ENCODE measurements around the gene ATG10. TPM values are rescaled to one million over a fixed set of nuclear protein-coding genes. Genes with fewer than 3 reads are reported as not detected.

Gene ATG10
- total RNA-seq, 1 donor from 2014 or later = 8.9 TPM

- Mint-ChIP-seq H3K9me3 (no peaks in the 10 kb centered on the region), H3K27ac (no peak overlapping the region), H3K36me3 (ENCODE audit: low read depth) (peaks cover 67% of the 10 kb centered on the region), H3K4me3 (ENCODE audit: low read depth) (no peak overlapping the region), H3K4me1 (ENCODE audit: low read depth) (peaks cover 20% of the 10 kb centered on the region), H3K27me3 (ENCODE audit: low read depth) (no peaks in the 10 kb centered on the region)
- DNase-seq (ENCODE audit: low spot score) = no peak
- intact Hi-C loops (cut with micrococcal nuclease) = loop anchor here (5.0 kb wide), 1 partner anchor 302 kb away; the partner anchor contains the start of gene ATG10
These were observed 302.8 kb downstream of the ATG10 start for GRCh38 chr5:82274343-82275211.

DNA sequence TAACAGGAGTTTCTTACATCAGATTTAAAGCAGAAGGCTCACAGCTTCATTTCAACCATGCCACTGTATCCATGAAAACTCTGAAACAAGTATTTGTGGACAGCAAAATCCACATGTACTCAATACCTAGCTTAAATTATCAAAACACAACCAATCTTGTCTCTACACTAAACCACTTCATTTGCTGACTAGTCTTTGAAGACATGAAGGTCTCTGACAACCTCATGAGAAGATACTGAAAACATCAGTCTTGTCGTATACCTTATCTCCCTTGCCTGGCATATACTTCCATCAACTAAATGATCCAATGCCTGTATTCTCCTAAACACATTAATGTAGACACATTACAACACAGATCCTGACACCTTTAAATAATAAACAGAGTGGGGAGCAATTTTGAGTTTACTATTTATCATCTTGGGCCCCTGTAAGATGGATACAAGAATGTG lies 303.4 kb downstream of the ATG10 start:
- Mint-ChIP-seq H3K27ac (peak overlapping the region; percentile 29), H3K27me3 (ENCODE audit: low read depth) (no peaks in the 10 kb centered on the region), H3K4me3 (ENCODE audit: low read depth) (peak overlapping the region; percentile 49), H3K4me1 (ENCODE audit: low read depth) (peaks cover 26% of the 10 kb centered on the region), H3K36me3 (ENCODE audit: low read depth) (peaks cover 60% of the 10 kb centered on the region), H3K9me3 (no peaks in the 10 kb centered on the region)
- intact Hi-C loops (cut with micrococcal nuclease) = loop anchor here (5.0 kb wide), 1 partner anchor 303 kb away; the partner anchor contains the start of gene ATG10
- DNase-seq (ENCODE audit: low spot score) = no peak

DNA sequence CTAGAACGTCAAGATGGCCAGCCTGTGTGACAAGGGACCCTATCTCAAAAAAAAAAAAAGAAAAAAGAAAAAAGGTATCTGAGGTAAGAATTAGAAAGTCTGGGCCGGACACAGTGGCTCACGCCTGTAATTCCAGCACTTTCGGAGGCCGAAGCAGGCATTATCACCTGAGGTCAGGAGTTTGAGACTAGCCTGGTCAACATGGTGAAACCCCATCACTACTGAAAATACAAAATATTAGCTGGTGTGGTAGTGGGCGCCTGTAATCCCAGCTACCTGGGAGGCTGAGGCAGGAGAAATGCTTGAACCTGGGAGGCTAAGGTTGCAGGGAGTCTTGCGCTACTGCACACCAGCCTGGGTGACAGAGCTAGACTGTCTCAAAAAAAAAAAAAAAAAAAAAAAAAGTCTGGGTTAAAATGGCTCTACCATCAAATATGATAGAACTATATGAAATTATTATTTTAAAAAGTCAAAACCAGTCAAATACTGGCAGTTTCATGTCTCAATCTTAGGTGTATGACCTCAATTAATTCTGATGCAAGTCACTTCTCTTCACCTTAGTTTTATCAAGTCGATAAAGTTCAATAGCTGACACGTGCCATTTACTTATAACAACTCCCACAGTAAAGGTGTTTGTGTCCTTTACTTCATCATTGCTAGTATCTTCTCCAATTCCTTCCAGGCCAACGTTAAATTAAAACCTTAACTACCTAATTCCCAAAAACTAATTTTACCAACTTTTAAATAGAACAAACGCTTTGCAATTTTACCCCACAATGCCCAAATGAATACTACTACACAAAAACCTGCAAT lies 305.2 kb downstream of the ATG10 start:
- no peaks in the 10 kb centered on the region for H3K9me3 Mint-ChIP-seq
- DNase-seq (ENCODE audit: low spot score) = no peak
- peaks cover 38% of the 10 kb centered on the region for H3K4me1 Mint-ChIP-seq (ENCODE audit: low read depth)
- peak overlapping the region; percentile 92 for H3K4me3 Mint-ChIP-seq (ENCODE audit: low read depth)
- peak overlapping the region; percentile 97 for H3K27ac Mint-ChIP-seq
- H3K27me3 Mint-ChIP-seq (ENCODE audit: low read depth) = no peaks in the 10 kb centered on the region
- intact Hi-C loops (cut with micrococcal nuclease) = loop anchor here (5.0 kb wide), 1 partner anchor 305 kb away; the partner anchor contains the start of gene ATG10
- H3K36me3 Mint-ChIP-seq (ENCODE audit: low read depth) = peaks cover 57% of the 10 kb centered on the region

DNA sequence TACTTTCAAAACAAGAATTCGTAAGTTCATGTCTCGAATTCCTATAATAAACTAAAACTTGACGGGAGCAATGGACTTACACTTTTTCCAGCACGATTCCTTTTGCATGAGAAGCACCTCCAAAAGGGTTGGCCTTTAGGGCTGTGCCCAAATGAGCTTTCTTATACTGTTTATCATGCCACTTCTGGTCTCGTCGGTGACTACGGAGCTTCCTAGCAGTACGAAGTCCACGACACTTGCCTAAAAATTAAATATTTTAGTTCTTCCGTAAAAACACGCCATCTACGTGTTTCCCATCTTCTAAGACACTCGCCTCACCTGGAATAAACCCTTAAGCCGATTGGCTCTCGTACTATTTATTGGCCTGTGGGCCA lies 305.8 kb downstream of the ATG10 start:
- intact Hi-C loops (cut with micrococcal nuclease) = loop anchor here (5.0 kb wide), 1 partner anchor 305 kb away; the partner anchor contains the start of gene ATG10
- H3K36me3 Mint-ChIP-seq (ENCODE audit: low read depth) = peaks cover 53% of the 10 kb centered on the region
- H3K4me3 Mint-ChIP-seq (ENCODE audit: low read depth) = peak overlapping the region; percentile 92
- no peaks in the 10 kb centered on the region for H3K27me3 Mint-ChIP-seq (ENCODE audit: low read depth)
- no peaks in the 10 kb centered on the region for H3K9me3 Mint-ChIP-seq
- no peak for DNase-seq (ENCODE audit: low spot score)
- peak overlapping the region; percentile 97 for H3K27ac Mint-ChIP-seq
- peaks cover 36% of the 10 kb centered on the region for H3K4me1 Mint-ChIP-seq (ENCODE audit: low read depth)

DNA sequence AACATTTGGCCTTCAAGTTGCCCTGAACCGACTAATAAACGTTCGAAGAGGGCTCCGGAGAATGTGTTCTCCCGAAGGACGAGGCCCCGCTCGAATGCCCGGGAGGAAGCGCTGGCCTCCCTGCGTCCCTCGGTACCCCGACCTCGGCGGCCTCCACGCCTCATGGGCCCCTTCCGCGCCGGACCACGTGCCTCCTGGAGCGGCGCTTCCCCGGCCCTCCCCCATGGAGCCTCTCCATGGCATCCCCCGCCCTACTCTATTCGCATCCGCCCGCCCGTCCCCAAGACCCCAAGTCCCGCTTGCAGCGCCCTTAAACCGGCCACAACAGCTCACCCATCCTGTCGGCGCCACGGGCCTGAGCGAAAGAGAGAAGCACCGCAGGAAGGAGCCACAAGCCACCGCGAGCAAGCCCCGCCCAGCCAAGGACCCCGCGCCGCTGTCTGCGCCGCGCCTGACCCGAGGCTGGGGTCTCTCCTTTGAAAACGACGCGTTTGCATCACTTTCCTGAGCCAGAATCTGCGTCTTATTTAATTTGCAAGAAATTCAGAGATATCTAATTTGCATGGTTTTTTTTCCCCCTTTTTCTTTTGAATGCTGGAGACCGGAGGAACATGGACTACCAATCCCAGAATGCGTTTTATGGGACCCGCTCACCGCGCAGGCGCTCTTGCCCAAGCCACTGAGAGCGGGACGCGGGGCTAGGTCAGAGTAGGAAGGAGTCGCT lies 306.3 kb downstream of the ATG10 start, which contains the start of gene RPS23:
Gene RPS23, minus strand, starts transcription at position 368 of the 724 bp plus-strand sequence. Its CDS starts 31 bp downstream, at position 337.
- Mint-ChIP-seq H3K4me1 (ENCODE audit: low read depth) (peaks cover 35% of the 10 kb centered on the region), H3K27ac (peak within 1 kb of the TSS; percentile 97), H3K27me3 (ENCODE audit: low read depth) (no peaks in the 10 kb centered on the region), H3K9me3 (no peaks in the 10 kb centered on the region), H3K4me3 (ENCODE audit: low read depth) (peak within 1 kb of the TSS; percentile 92), H3K36me3 (ENCODE audit: low read depth) (peaks cover 49% of the 10 kb centered on the region)
- intact Hi-C loops (cut with micrococcal nuclease) = loop anchor here (2.0 to 5.0 kb wide), 3 partner anchors 79 to 425 kb away; partner anchors contain the start of gene ATG10
- DNase-seq (ENCODE audit: low spot score) = peak; percentile 82

DNA sequence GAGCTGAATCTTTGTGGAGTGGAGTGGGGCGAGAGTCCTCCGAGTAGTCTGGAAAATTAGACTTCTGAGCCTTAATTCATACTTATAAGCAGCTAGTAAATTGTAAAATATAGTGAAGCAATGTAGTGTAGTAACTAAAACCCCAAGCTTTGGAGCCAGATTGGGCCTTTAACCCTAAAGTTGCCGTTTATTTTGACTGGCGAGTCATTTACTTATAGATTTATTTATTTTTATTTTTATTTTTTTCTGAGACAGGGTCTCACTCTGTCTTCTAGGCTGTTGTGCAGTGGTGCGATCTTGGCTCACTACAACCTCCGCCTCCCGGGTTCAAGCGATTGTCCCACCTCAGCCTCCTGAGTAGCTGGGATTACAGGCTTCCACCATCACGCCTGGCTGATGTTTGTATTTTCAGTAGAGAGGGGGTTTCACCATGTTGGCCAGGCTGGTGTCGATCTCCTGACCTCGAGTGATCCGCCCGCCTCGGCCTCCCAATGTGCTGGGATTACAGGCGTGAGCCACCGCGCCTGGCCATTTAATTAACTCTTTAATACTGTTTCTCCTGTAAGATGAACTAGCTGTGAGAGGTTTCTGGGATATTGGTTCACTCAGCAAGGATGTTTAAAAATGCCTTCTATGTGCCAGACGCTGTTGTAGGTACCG lies 307.0 kb downstream of the ATG10 start:
- DNase-seq (ENCODE audit: low spot score) = no peak
- peak overlapping the region; percentile 92 for H3K4me3 Mint-ChIP-seq (ENCODE audit: low read depth)
- H3K4me1 Mint-ChIP-seq (ENCODE audit: low read depth) = peaks cover 35% of the 10 kb centered on the region
- no peaks in the 10 kb centered on the region for H3K9me3 Mint-ChIP-seq
- intact Hi-C loops (cut with micrococcal nuclease) = loop anchor here (2.0 to 5.0 kb wide), 3 partner anchors 78 to 426 kb away; partner anchors contain the start of gene ATG10
- H3K27me3 Mint-ChIP-seq (ENCODE audit: low read depth) = no peaks in the 10 kb centered on the region
- H3K36me3 Mint-ChIP-seq (ENCODE audit: low read depth) = peaks cover 46% of the 10 kb centered on the region
- peak overlapping the region; percentile 97 for H3K27ac Mint-ChIP-seq

DNA sequence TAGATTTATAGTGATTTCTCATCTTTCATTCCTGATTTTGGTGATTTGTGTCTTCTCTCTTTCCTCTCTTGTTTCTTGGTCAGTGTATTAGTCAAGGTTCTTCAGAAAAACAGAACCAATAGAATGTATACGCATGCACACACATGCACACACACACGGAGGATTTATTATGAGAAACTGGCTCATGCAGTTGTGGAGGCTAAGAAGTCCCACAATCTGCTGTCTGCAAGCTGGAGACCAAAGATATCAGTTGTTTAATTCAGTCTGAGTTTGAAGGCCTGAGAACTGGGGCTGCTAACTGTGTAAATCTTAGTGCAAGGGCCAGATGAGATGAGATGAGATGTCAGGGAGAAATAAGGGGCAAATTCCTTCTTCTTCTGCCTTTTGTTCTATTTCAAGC lies 312.1 kb downstream of the ATG10 start:
- Mint-ChIP-seq H3K4me1 (ENCODE audit: low read depth) (peaks cover 20% of the 10 kb centered on the region), H3K9me3 (no peaks in the 10 kb centered on the region), H3K36me3 (ENCODE audit: low read depth) (no peaks in the 10 kb centered on the region), H3K4me3 (ENCODE audit: low read depth) (no peak overlapping the region), H3K27me3 (ENCODE audit: low read depth) (no peaks in the 10 kb centered on the region), H3K27ac (no peak overlapping the region)
- DNase-seq (ENCODE audit: low spot score) = no peak
- intact Hi-C loops (cut with micrococcal nuclease) = no loop called here

DNA sequence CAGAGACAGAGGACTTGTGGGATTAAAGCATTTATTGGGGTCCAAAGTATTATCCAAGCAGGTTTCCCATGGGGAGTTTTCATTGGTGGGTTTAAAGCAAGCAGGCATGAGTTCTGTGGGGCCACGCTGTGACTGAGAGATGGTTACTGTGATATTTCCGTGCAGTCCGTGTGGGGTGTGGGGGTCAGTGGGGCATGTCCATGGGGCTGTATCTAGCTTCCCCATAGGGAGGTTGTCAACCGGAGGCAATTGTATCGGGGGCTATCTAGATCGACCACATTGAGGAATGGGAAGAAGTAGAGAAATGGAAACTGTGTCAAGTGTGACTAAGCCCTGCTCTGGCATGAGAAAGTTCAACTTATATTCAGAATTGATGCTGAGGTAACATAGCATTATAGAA lies 313.4 kb downstream of the ATG10 start:
- Mint-ChIP-seq H3K27ac (no peak overlapping the region), H3K36me3 (ENCODE audit: low read depth) (no peaks in the 10 kb centered on the region), H3K4me1 (ENCODE audit: low read depth) (peaks cover 12% of the 10 kb centered on the region), H3K9me3 (no peaks in the 10 kb centered on the region), H3K4me3 (ENCODE audit: low read depth) (no peak overlapping the region), H3K27me3 (ENCODE audit: low read depth) (no peaks in the 10 kb centered on the region)
- no peak for DNase-seq (ENCODE audit: low spot score)
- intact Hi-C loops (cut with micrococcal nuclease) = no loop called here

- no peaks in the 10 kb centered on the region for H3K9me3 Mint-ChIP-seq
- H3K4me1 Mint-ChIP-seq (ENCODE audit: low read depth) = no peaks in the 10 kb centered on the region
- H3K4me3 Mint-ChIP-seq (ENCODE audit: low read depth) = no peak overlapping the region
- no peak overlapping the region for H3K27ac Mint-ChIP-seq
- intact Hi-C loops (cut with micrococcal nuclease) = no loop called here
- no peaks in the 10 kb centered on the region for H3K27me3 Mint-ChIP-seq (ENCODE audit: low read depth)
- no peaks in the 10 kb centered on the region for H3K36me3 Mint-ChIP-seq (ENCODE audit: low read depth)
- DNase-seq (ENCODE audit: low spot score) = no peak
These were observed 315.8 kb downstream of the ATG10 start for GRCh38 chr5:82287625-82288024.

DNA sequence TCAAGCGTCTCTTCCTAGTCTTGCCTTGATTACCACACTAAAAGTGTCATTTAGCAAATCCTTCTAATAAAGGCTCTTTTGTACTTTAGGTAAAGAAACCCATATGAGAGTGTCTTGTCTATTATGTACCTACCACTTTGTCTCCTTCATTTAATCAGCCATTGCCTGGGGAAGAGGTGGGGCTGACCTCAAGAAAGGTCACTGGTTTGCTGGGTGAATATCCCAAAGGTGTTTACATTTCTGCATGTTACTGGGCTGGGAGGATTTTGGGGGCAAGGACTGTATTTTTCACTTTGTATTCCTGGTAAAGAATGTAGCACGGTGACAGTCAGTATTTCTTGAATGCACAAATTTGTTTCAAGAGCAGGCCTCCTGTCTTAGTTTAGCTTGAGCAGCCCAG lies 318.2 kb downstream of the ATG10 start:
- no peaks in the 10 kb centered on the region for H3K27me3 Mint-ChIP-seq (ENCODE audit: low read depth)
- no peak overlapping the region for H3K4me3 Mint-ChIP-seq (ENCODE audit: low read depth)
- H3K27ac Mint-ChIP-seq = no peak overlapping the region
- H3K9me3 Mint-ChIP-seq = no peaks in the 10 kb centered on the region
- DNase-seq (ENCODE audit: low spot score) = no peak
- H3K4me1 Mint-ChIP-seq (ENCODE audit: low read depth) = no peaks in the 10 kb centered on the region
- intact Hi-C loops (cut with micrococcal nuclease) = no loop called here
- H3K36me3 Mint-ChIP-seq (ENCODE audit: low read depth) = no peaks in the 10 kb centered on the region

DNA sequence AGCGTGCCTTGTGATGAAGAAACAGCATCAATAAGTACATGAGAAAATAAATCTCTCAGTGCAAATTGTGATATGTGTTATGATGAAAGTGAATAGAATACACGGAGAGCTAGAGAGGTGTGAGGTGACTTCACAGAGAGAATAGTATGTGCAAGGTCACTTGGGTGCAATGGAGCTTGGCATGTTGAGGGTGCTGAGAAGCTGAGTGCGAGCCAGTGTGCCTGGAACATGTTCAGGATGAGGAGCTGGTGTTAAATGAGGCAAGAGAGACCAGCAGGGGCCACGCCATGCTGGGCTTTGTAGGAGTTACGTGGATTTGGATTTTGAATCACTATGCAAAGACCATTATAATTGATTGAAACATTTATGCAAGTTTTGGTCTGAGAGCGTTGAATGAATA lies 319.1 kb downstream of the ATG10 start:
- no peak overlapping the region for H3K4me3 Mint-ChIP-seq (ENCODE audit: low read depth)
- no peaks in the 10 kb centered on the region for H3K27me3 Mint-ChIP-seq (ENCODE audit: low read depth)
- H3K4me1 Mint-ChIP-seq (ENCODE audit: low read depth) = peaks cover under 1% of the 10 kb centered on the region
- H3K9me3 Mint-ChIP-seq = no peaks in the 10 kb centered on the region
- intact Hi-C loops (cut with micrococcal nuclease) = no loop called here
- H3K27ac Mint-ChIP-seq = no peak overlapping the region
- DNase-seq (ENCODE audit: low spot score) = no peak
- no peaks in the 10 kb centered on the region for H3K36me3 Mint-ChIP-seq (ENCODE audit: low read depth)

GRCh38 chr5:82291420-82291819 lies 319.6 kb downstream of the ATG10 start:
- Mint-ChIP-seq H3K36me3 (ENCODE audit: low read depth) (no peaks in the 10 kb centered on the region), H3K27me3 (ENCODE audit: low read depth) (no peaks in the 10 kb centered on the region), H3K4me3 (ENCODE audit: low read depth) (no peak overlapping the region), H3K27ac (no peak overlapping the region), H3K9me3 (no peaks in the 10 kb centered on the region), H3K4me1 (ENCODE audit: low read depth) (peaks cover 1% of the 10 kb centered on the region)
- DNase-seq (ENCODE audit: low spot score) = no peak
- intact Hi-C loops (cut with micrococcal nuclease) = no loop called here

All from activated T-helper 2 cell treated with anti-CD3 and anti-CD28 coated beads, Interferon-gamma antibody, Interleukin-2, Interleukin-4, amounts not matched to agents 10 μg/mL and 5 μg/mL and 100 μg/mL, durations not matched to agents 14 hours and 24 hours and 36 hours (primary cell).